MM.1S (cell line): ENCODE measurements around the gene CCSAP.

ENCODE experiments used
- CTCF ChIP-seq: fragments of 300-600 bp; sonication (generic); IDR thresholded peaks from 2 replicates; pipeline ENCODE4 v1.5.1; 2016; ENCODE audit warnings: antibody characterized with exemption, low read length, mixed read lengths
- EZH2phosphoT487 ChIP-seq: fragments of 300-600 bp; sonication (generic); IDR thresholded peaks from 2 replicates; pipeline ENCODE4 v1.6.1; 2018; ENCODE audit warnings: antibody characterized with exemption, low read length

GRCh38 chr1:229334716-229335115 is 8.1 kb downstream of the CCSAP start:
- TF ChIP-seq CTCF (no peak), EZH2phosphoT487 (no peak)
